ENCODE measurements around the gene PHETA1.

DNA sequence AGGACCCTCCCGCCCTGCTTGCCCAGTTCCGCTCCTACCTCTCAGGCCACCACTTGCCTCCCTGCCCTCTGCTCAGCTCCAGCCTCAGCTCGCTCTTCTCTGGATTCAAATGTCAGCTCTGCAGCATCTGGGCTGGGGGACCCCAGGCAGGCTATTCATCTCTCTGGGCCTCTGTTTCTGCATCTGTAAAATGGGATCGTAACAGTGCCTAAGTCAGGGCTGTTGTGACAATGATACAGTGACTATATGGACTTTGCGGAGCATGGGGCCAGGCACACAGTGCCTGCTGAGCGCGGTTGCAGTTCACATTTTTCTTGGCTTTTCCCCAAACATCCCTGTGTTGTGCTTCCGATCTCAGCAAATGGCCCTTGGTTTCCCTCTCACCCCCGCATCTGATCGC lies 2.8 kb downstream of the PHETA1 start:
- TF ChIP-seq, protein P1, sequence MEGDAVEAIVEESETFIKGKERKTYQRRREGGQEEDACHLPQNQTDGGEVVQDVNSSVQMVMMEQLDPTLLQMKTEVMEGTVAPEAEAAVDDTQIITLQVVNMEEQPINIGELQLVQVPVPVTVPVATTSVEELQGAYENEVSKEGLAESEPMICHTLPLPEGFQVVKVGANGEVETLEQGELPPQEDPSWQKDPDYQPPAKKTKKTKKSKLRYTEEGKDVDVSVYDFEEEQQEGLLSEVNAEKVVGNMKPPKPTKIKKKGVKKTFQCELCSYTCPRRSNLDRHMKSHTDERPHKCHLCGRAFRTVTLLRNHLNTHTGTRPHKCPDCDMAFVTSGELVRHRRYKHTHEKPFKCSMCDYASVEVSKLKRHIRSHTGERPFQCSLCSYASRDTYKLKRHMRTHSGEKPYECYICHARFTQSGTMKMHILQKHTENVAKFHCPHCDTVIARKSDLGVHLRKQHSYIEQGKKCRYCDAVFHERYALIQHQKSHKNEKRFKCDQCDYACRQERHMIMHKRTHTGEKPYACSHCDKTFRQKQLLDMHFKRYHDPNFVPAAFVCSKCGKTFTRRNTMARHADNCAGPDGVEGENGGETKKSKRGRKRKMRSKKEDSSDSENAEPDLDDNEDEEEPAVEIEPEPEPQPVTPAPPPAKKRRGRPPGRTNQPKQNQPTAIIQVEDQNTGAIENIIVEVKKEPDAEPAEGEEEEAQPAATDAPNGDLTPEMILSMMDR (IDR thresholded peaks at IDR 0.05): no peak
- no peak for TF ChIP-seq POLR2A (IDR thresholded peaks at IDR 0.05)

All from uterus (tissue), 2 donors.